GM12878 (cell line): ENCODE results near the gene CDC20B. TPM values are rescaled to one million over a fixed set of nuclear protein-coding genes. Genes with fewer than 3 reads are reported as not detected.

Source experiments
- ATAC-seq: fragments of 200-7000 bp; cut with Tn5 transposase; 3 replicates; pipeline ENCODE4 v1.9.1; 2020; ENCODE audit warnings: mild to moderate bottlenecking, moderate library complexity
- BruUV-seq: library from RNA; stranded (reverse); fragments of 400-500 nt; replicated peaks from 2 replicates; lab custom pipeline; 2021; lab: Mats Ljungman, UMichigan
- CTCF ChIA-PET: fragments of 300-600 bp; sonication (Branson Sonifier 250); formaldehyde crosslinking; extraction: SDS; loops from one replicate; lab custom pipeline; 2021; ENCODE audit warnings: inconsistent platforms; lab: Yijun Ruan, JAX
- POLR2A ChIA-PET: fragments of 350-600 bp; formaldehyde crosslinking; extraction: SDS; loops from one replicate; lab custom pipeline; 2021; ENCODE audit warnings: inconsistent platforms; lab: Charles Lee
- RAD21 ChIA-PET: fragments of 300-600 bp; sonication (Branson Sonifier 250); formaldehyde crosslinking; loops from one replicate; lab custom pipeline; 2023; ENCODE audit warnings: antibody characterized with exemption; ENCODE audit not compliant: unreplicated experiment; lab: Charles Lee
- SMC1A ChIA-PET: fragments of 300-600 bp; sonication (Branson Sonifier 250); formaldehyde crosslinking; loops from one replicate; lab custom pipeline; 2023; ENCODE audit not compliant: unreplicated experiment, uncharacterized antibody; lab: Charles Lee
- DNase-seq: peaks from one replicate; pipeline ENCODE4 v3.0.0-alpha.2; 2011; ENCODE audit warnings: low read depth, low spot score
- FAIRE-seq: peaks from 3 replicates; lab custom pipeline; 2011; peaks lifted over from hg19 to GRCh38; lab: Jason Lieb, UNC
- H2AFZ ChIP-seq: 2 replicates; pipeline ENCODE4 v1.6.0; 2011; ENCODE audit warnings: low read depth, low read length, control low read depth; ENCODE audit not compliant: control insufficient read depth
- H3K27ac ChIP-seq: 2 replicates; pipeline ENCODE4 v1.5.1; 2011; ENCODE audit warnings: control low read depth; ENCODE audit not compliant: control insufficient read depth, insufficient read depth
- H3K27me3 ChIP-seq, 2 experiments: replicated peaks in 1 of 2; 2 replicates each; pipeline versions ENCODE4 v1.6.0 to v1.6.1; 2011; ENCODE audit warnings: low read length in 1 of 2; ENCODE audit not compliant: control insufficient read depth in 2 of 2, insufficient read depth in 2 of 2
- H3K36me3 ChIP-seq, 2 experiments: 2 replicates each; pipeline ENCODE4 v1.5.1; 2011; ENCODE audit warnings: low read length in 1 of 2; ENCODE audit not compliant: control insufficient read depth in 2 of 2, insufficient read depth in 2 of 2
- H3K4me1 ChIP-seq: 2 replicates; pipeline ENCODE4 v1.6.1; 2011; ENCODE audit warnings: mild to moderate bottlenecking, low read length, moderate library complexity, mixed read lengths; ENCODE audit not compliant: control insufficient read depth, insufficient read depth
- H3K4me2 ChIP-seq: 2 replicates; pipeline ENCODE4 v1.6.0; 2011; ENCODE audit warnings: control low read depth; ENCODE audit not compliant: control insufficient read depth, insufficient read depth
- H3K4me3 ChIP-seq: fragments of 200-600 bp; sonication (generic); 2 replicates; pipeline ENCODE4 v1.5.1; 2016
- H3K79me2 ChIP-seq: 2 replicates; pipeline ENCODE4 v1.6.0; 2011; ENCODE audit warnings: low read length; ENCODE audit not compliant: control insufficient read depth, insufficient read depth
- H3K9ac ChIP-seq: 2 replicates; pipeline ENCODE4 v1.8.0; 2011; ENCODE audit warnings: low read length, control low read depth, mixed read lengths; ENCODE audit not compliant: control insufficient read depth, insufficient read depth
- H3K9me3 ChIP-seq: replicated peaks from 3 replicates; pipeline ENCODE4 v1.5.1; 2011; ENCODE audit warnings: mild to moderate bottlenecking, low read length; ENCODE audit not compliant: control insufficient read depth, insufficient read depth
- H4K20me1 ChIP-seq: 2 replicates; pipeline ENCODE4 v1.6.0; 2011; ENCODE audit not compliant: control insufficient read depth, insufficient read depth
- ASH2L ChIP-seq: fragments of 300-600, 200-600 bp; sonication (generic); IDR thresholded peaks from 2 replicates; pipeline ENCODE4 v1.6.1; 2017; ENCODE audit warnings: low read depth, mild to moderate bottlenecking, borderline replicate concordance
- BHLHE40 ChIP-seq, 2 experiments: fragments of 450-650 bp in 1 of 2; IDR thresholded peaks; 2 replicates each; pipeline ENCODE4 v1.6.1; 2011 to 2017; ENCODE audit warnings: low read depth in 2 of 2, borderline replicate concordance in 1 of 2, improper control_type of control experiment in 1 of 2, low read length in 1 of 2, mild to moderate bottlenecking in 1 of 2
- CREM ChIP-seq: IDR thresholded peaks from 2 replicates; pipeline ENCODE4 v1.6.1; 2014; ENCODE audit warnings: antibody characterized with exemption, low read depth
- EP300 ChIP-seq, 2 experiments: fragments of 150-350 bp in 1 of 2; IDR thresholded peaks; 2 replicates each; pipeline ENCODE4 v1.6.1; 2011 to 2012; ENCODE audit warnings: low read depth in 2 of 2, low read length in 2 of 2, borderline replicate concordance in 1 of 2, improper control_type of control experiment in 1 of 2, inconsistent platforms in 1 of 2; ENCODE audit not compliant: control insufficient read depth in 1 of 2
- EZH2 ChIP-seq: IDR thresholded peaks from 2 replicates; pipeline ENCODE4 v1.6.1; 2012; ENCODE audit warnings: low read depth, mild to moderate bottlenecking, control low read depth, inconsistent platforms, low read length, borderline replicate concordance; ENCODE audit not compliant: control insufficient read depth
- IRF4 ChIP-seq: IDR thresholded peaks from 2 replicates; pipeline ENCODE4 v1.6.1; 2011; ENCODE audit warnings: low read depth, low read length
- ZNF622 ChIP-seq: fragments of 450-650 bp; IDR thresholded peaks from 2 replicates; pipeline ENCODE4 v1.6.1; 2017; ENCODE audit warnings: mild to moderate bottlenecking, inconsistent platforms
- WGBS: methylation state at CpG from one replicate; pipeline ENCODE4 v1.1.6; 2016; ENCODE audit warnings: low lambda C conversion rate; ENCODE audit not compliant: insufficient replicate concordance, insufficient coverage; ENCODE audit errors: missing lambda C conversion rate; 5-methylcytosine and 5-hydroxymethylcytosine counted together
- in situ Hi-C: fragments of 300-500 bp; cut with MboI; formaldehyde crosslinking; loops from 9 replicates; pipeline ENCODE4 v1.14.3; 2018; ENCODE audit warnings: mixed read lengths
- intact Hi-C: fragments of 100-400 bp; cut with micrococcal nuclease; formaldehyde crosslinking; loops from one replicate; pipeline ENCODE4 v1.14.2; 2022; ENCODE audit not compliant: unreplicated experiment
- polyA plus RNA-seq, 11 experiments: library from polyadenylated mRNA; depleted of rRNA in 4 of 11; unstranded in 6 of 11; stranded (reverse) in 5 of 11; fragments of >200 nt; fragmentation: Nextera tagmentation in 4 of 11; fragmentation: Illumina TruSeq in 1 of 11; extraction: Ambion mirVana in 4 of 11; extraction: Trizol in 1 of 11; gene quantifications; 1 replicate in 1 of 11; 2 replicates in 10 of 11; pipeline versions ENCODE4 v1.2.1 to v1.2.3, GENCODE V29; 2011 to 2016; ENCODE audit warnings: inconsistent platforms in 2 of 11, missing spikeins in 2 of 11, low read depth in 1 of 11
- total RNA-seq, 4 experiments: library from RNA; depleted of rRNA in 3 of 4; stranded (reverse); fragments of >200 nt in 3 of 4; fragmentation: Illumina TruSeq in 1 of 4; extraction: Trizol in 1 of 4; gene quantifications; 2 replicates each; pipeline versions ENCODE4 v1.2.1 to v1.2.3, GENCODE V29; 2013 to 2021
- TF ChIP-seq, protein P1 (sequence below): fragments of 450-650 bp; IDR thresholded peaks from 2 replicates; pipeline ENCODE4 v1.6.1; 2014; ENCODE audit warnings: mild to moderate bottlenecking
- TF ChIP-seq, protein P2 (sequence below): fragments of 450-650 bp; IDR thresholded peaks from 2 replicates; pipeline ENCODE4 v1.6.1; 2017; ENCODE audit warnings: mild to moderate bottlenecking
- TF ChIP-seq, protein P3 (sequence below): IDR thresholded peaks from 2 replicates; pipeline ENCODE4 v1.6.1; 2011; ENCODE audit warnings: low read depth, mild to moderate bottlenecking, low read length, moderate library complexity, borderline replicate concordance; ENCODE audit errors: extremely low read depth
- TF ChIP-seq, protein P4 (sequence below): fragments of 450-650 bp; IDR thresholded peaks from 2 replicates; pipeline ENCODE4 v1.6.1; 2016; ENCODE audit warnings: mild to moderate bottlenecking, moderate library complexity, borderline replicate concordance

The CDC20B gene
- total and polyA plus RNA-seq, 10 of the 15 experiments (the other 5 are each of a cell fraction or from before 2014, with no cell fraction given): 0.05 to 0.11 TPM; not detected in 8

DNA sequence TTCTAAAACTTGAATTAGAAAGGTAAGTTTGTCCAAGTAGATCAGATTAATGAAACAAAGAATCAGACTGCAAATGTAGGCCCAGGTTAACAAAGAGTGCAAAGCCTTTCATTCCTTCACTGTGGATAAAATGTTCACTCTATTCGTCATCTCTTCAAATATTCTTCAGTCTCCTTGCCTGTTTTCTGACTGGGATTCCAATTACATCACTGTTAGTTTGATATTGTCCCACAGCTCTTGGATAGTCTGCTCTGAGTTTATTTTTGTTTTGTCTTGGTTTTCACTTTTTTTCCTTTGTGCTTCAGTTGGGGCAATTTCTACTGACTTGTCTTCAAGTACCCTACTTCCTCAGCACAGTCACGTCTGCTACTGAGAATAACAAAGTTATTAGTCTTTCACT, 109.1 kb downstream of the CDC20B start (continued):
- no peak for TF ChIP-seq BHLHE40 (IDR thresholded peaks at IDR 0.05; ENCODE audit: borderline replicate concordance in 1 of 2, low read depth in 2 of 2, low read length in 1 of 2)
- TF ChIP-seq, protein P1, sequence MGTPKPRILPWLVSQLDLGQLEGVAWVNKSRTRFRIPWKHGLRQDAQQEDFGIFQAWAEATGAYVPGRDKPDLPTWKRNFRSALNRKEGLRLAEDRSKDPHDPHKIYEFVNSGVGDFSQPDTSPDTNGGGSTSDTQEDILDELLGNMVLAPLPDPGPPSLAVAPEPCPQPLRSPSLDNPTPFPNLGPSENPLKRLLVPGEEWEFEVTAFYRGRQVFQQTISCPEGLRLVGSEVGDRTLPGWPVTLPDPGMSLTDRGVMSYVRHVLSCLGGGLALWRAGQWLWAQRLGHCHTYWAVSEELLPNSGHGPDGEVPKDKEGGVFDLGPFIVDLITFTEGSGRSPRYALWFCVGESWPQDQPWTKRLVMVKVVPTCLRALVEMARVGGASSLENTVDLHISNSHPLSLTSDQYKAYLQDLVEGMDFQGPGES: no peak
- TF ChIP-seq IRF4: no peak
- TF ChIP-seq, protein P2, sequence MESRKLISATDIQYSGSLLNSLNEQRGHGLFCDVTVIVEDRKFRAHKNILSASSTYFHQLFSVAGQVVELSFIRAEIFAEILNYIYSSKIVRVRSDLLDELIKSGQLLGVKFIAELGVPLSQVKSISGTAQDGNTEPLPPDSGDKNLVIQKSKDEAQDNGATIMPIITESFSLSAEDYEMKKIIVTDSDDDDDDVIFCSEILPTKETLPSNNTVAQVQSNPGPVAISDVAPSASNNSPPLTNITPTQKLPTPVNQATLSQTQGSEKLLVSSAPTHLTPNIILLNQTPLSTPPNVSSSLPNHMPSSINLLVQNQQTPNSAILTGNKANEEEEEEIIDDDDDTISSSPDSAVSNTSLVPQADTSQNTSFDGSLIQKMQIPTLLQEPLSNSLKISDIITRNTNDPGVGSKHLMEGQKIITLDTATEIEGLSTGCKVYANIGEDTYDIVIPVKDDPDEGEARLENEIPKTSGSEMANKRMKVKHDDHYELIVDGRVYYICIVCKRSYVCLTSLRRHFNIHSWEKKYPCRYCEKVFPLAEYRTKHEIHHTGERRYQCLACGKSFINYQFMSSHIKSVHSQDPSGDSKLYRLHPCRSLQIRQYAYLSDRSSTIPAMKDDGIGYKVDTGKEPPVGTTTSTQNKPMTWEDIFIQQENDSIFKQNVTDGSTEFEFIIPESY: no peak
- TF ChIP-seq, all 136 proteins: peak for 0

DNA sequence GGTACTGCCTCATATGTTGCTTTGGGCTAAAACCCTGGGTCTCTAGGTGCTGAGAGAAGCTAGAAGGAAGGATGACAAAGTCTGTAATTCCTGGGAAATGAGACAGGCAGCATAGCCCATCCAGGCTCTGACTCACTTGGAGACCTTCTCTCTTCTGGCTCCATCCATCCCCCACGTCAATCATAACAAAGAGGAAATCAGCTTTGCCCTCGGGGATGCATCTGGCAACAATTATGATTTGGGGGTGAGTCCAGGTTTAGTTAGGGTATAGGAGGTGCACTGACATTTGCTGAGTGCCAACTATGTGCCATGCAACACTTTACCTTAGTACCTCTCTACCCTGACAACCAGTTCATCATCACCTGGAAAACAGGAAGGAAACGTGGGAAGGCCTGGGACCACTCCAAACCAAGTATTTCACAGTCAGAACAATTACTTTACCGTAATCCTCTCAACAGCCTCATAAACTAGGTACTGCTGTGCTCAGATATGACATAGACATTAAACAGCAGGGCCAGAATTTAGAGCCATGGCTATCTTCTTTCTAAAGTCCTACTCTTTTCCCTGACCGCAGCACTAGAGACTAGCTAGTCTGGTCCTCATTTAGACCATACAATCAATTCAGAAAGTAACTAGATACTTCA, 109.6 kb downstream of the CDC20B start:
- FAIRE-seq: no peak
- in situ Hi-C loops: no loop called here
- no peak for ATAC-seq
- ChIA-PET SMC1A (no interaction called here), POLR2A (no interaction called here), RAD21 (no interaction called here), CTCF (no interaction called here)
- BruUV-seq: no TSS peak
- no peaks in the 10 kb centered on the region for H3K36me3 ChIP-seq
- no peaks in the 10 kb centered on the region for H4K20me1 ChIP-seq
- DNase-seq: no peak
- H2AFZ ChIP-seq: no peak overlapping the region
- H3K27me3 ChIP-seq: no peaks in the 10 kb centered on the region
- H3K9me3 ChIP-seq: no peaks in the 10 kb centered on the region; the same call in 2 of the 3 replicates
- 11% methylated on average over 5 of the region's 5 CpGs for WGBS
- no peak overlapping the region for H3K27ac ChIP-seq
- TF ChIP-seq EP300 (IDR thresholded peaks at IDR 0.05; ENCODE audit: borderline replicate concordance in 1 of 2, control insufficient read depth in 1 of 2, low read depth in 2 of 2, low read length in 2 of 2) (no peak), CREM (no peak), ASH2L (no peak), ZNF622 (no peak), EZH2 (no peak)
- TF ChIP-seq, protein P3, sequence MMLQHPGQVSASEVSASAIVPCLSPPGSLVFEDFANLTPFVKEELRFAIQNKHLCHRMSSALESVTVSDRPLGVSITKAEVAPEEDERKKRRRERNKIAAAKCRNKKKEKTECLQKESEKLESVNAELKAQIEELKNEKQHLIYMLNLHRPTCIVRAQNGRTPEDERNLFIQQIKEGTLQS: no peak
- TF ChIP-seq, protein P4, sequence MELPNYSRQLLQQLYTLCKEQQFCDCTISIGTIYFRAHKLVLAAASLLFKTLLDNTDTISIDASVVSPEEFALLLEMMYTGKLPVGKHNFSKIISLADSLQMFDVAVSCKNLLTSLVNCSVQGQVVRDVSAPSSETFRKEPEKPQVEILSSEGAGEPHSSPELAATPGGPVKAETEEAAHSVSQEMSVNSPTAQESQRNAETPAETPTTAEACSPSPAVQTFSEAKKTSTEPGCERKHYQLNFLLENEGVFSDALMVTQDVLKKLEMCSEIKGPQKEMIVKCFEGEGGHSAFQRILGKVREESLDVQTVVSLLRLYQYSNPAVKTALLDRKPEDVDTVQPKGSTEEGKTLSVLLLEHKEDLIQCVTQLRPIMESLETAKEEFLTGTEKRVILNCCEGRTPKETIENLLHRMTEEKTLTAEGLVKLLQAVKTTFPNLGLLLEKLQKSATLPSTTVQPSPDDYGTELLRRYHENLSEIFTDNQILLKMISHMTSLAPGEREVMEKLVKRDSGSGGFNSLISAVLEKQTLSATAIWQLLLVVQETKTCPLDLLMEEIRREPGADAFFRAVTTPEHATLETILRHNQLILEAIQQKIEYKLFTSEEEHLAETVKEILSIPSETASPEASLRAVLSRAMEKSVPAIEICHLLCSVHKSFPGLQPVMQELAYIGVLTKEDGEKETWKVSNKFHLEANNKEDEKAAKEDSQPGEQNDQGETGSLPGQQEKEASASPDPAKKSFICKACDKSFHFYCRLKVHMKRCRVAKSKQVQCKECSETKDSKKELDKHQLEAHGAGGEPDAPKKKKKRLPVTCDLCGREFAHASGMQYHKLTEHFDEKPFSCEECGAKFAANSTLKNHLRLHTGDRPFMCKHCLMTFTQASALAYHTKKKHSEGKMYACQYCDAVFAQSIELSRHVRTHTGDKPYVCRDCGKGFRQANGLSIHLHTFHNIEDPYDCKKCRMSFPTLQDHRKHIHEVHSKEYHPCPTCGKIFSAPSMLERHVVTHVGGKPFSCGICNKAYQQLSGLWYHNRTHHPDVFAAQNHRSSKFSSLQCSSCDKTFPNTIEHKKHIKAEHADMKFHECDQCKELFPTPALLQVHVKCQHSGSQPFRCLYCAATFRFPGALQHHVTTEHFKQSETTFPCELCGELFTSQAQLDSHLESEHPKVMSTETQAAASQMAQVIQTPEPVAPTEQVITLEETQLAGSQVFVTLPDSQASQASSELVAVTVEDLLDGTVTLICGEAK: no peak
- TF ChIP-seq, protein P1: no peak
- no peaks in the 10 kb centered on the region; the same call in 1 of the 2 replicates for H3K4me1 ChIP-seq
- intact Hi-C loops: no loop called here
- no peak overlapping the region for H3K9ac ChIP-seq
- H3K4me2 ChIP-seq: no peak overlapping the region
- no peaks in the 10 kb centered on the region for H3K79me2 ChIP-seq
- no peak overlapping the region for H3K4me3 ChIP-seq
